ENCODE measurements around the gene SSBP1.
"Not testable (repeated sequence)": the region's sequence is repeated elsewhere in the genome, so short reads cannot be mapped to it uniquely, and the experiment has no call there.

The SSBP1 gene

DNA sequence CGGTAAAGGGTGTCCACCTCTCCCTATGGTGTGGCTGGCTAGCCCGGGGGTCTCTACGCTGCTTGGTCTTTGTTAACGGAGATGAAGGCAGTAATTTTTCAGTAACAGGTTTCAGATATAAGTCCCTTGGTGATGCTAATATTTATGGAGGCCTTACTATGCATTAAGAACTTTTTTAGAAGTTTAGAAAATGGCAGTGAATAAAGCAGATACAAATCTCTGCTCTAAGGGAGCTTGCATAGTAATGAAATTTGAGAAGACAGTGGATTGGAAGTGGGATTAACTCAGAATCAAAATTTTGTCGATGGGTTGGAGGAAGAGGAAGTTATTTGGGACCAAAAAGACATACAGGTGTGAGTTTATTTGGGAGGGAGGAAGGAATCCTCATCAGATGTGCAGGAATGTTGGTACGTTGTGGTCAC lies 445 bp downstream of the SSBP1 start:
- peak overlapping the region; percentile 89 for H3K4me3 ChIP-seq (ENCODE audit: low read length)
- no peak for TF ChIP-seq CTCF (IDR thresholded peaks at IDR 0.05; ENCODE audit: insufficient read depth, low read depth, low read length, missing control alignments)
- DNase-seq (ENCODE audit: low read depth): peak; percentile 1

GRCh38 chr7:141739250-141739649 lies 1.1 kb downstream of the SSBP1 start:
- DNase-seq (ENCODE audit: low read depth): no peak
- peak overlapping the region; percentile 89 for H3K4me3 ChIP-seq (ENCODE audit: low read length)

GRCh38 chr7:141742229-141742628 lies 4.1 kb downstream of the SSBP1 start:
- no peak overlapping the region for H3K4me3 ChIP-seq (ENCODE audit: low read length)
- no peak for TF ChIP-seq CTCF (IDR thresholded peaks at IDR 0.05; ENCODE audit: insufficient read depth, low read depth, low read length, missing control alignments)
- DNase-seq (ENCODE audit: low read depth): no peak

More at GRCh38 chr7:141739250-141739649, 1.1 kb downstream of the SSBP1 start:
- no peak for TF ChIP-seq CTCF (IDR thresholded peaks at IDR 0.05; ENCODE audit: insufficient read depth, low read depth, low read length, missing control alignments)

DNA sequence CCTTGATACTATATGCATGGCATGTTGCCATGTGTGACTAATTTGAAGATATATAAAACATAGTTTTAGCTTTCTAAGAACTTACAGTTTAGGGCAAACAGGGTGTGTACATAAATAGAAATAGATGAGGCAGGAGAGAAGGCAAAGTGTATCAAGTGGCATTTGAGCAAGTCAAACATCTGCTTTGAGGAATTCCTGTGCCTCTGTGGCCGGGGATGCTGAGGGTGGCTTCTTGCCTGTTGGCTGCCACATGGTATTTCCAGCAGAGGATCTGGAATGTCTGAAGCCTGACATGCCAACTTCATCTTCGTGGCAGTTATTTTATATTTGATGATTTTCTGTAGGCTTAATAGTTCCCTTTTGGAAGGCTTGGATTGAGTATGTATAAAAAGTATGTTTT lies 6.0 kb downstream of the SSBP1 start:
- H3K4me3 ChIP-seq (ENCODE audit: low read length): no peak overlapping the region
- TF ChIP-seq CTCF (IDR thresholded peaks at IDR 0.05; ENCODE audit: insufficient read depth, low read depth, low read length, missing control alignments): no peak
- DNase-seq (ENCODE audit: low read depth): no peak

- H3K4me3 ChIP-seq (ENCODE audit: low read length): no peak overlapping the region
- TF ChIP-seq CTCF (IDR thresholded peaks at IDR 0.05; ENCODE audit: insufficient read depth, low read depth, low read length, missing control alignments): no peak
- DNase-seq (ENCODE audit: low read depth): no peak
Measured at GRCh38 chr7:141748396-141748795, 10.2 kb downstream of the SSBP1 start.

GRCh38 chr7:141751904-141752303 lies 13.7 kb downstream of the SSBP1 start:
- H3K4me3 ChIP-seq (ENCODE audit: low read length); DNase-seq (ENCODE audit: low read depth): not testable (repeated sequence)

DNA sequence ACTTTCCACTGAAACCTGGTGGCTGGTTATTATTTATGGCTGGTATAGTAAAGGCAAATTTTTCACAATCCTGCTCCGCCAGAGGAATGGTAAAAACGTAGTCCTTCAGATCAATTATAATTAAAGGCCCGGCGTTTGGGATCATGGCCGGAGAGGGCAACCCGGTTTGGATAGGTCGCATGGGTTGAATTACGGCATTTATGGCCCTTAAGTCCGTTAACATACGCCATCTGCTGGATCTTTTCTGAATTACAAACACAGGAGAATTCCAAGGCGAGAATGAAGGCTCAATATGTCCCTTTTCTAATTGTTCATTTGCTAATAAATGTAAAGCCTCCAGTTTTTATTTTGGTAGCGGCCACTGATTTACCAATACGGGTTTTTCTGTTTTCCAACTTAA lies 14.5 kb downstream of the SSBP1 start:
- no peak overlapping the region for H3K4me3 ChIP-seq (ENCODE audit: low read length)
- DNase-seq (ENCODE audit: low read depth): peak; percentile 15
- peak; percentile 35 for TF ChIP-seq CTCF (IDR thresholded peaks at IDR 0.05; ENCODE audit: insufficient read depth, low read depth, low read length, missing control alignments)

All from epithelial cell of esophagus (primary cell).